ENCODE data around the gene STXBP1.

STXBP1 gene

GRCh38 chr9:127660886-127661741, 49.0 kb downstream of the STXBP1 start:
- no peak for DNase-seq

- DNase-seq = no peak
These were observed 50.5 kb downstream of the STXBP1 start for GRCh38 chr9:127662617-127663016.

GRCh38 chr9:127664324-127664677, 52.2 kb downstream of the STXBP1 start:
- no peak for DNase-seq

- DNase-seq = no peak
These were observed 52.8 kb downstream of the STXBP1 start for GRCh38 chr9:127664678-127665507.

- DNase-seq = no peak
These were observed 55.2 kb downstream of the STXBP1 start for GRCh38 chr9:127667127-127667844.

- DNase-seq = no peak
These were observed 55.8 kb downstream of the STXBP1 start for GRCh38 chr9:127667906-127668305.

- no peak for DNase-seq
These were observed 61.2 kb downstream of the STXBP1 start for GRCh38 chr9:127673234-127673633.

- no peak for DNase-seq
These were observed 64.6 kb downstream of the STXBP1 start for GRCh38 chr9:127676638-127677037.

- DNase-seq = no peak
These were observed 67.4 kb downstream of the STXBP1 start for GRCh38 chr9:127679506-127679905.

- DNase-seq = no peak
These were observed 68.1 kb downstream of the STXBP1 start for GRCh38 chr9:127680226-127680625.

- DNase-seq = no peak
These were observed 68.8 kb downstream of the STXBP1 start for GRCh38 chr9:127680846-127681245.

- no peak for DNase-seq
These were observed 70.5 kb downstream of the STXBP1 start for GRCh38 chr9:127682351-127683136.

GRCh38 chr9:127683723-127684122, 71.6 kb downstream of the STXBP1 start:
- no peak for DNase-seq

GRCh38 chr9:127684576-127684975, 72.5 kb downstream of the STXBP1 start:
- no peak for DNase-seq

GRCh38 chr9:127686461-127687393, 74.7 kb downstream of the STXBP1 start:
- no peak for DNase-seq

GRCh38 chr9:127689329-127690000, 77.4 kb downstream of the STXBP1 start:
- no peak for DNase-seq

- DNase-seq = no peak
These were observed 78.7 kb downstream of the STXBP1 start for GRCh38 chr9:127690735-127691134.

- no peak for DNase-seq
These were observed 80.0 kb downstream of the STXBP1 start for GRCh38 chr9:127692071-127692470.

GRCh38 chr9:127693143-127693542, 81.1 kb downstream of the STXBP1 start:
- DNase-seq = no peak

- DNase-seq = no peak
These were observed 81.6 kb downstream of the STXBP1 start for GRCh38 chr9:127693697-127694096.
